Effector CD8-positive, alpha-beta T cell (primary cell): ENCODE measurements around the gene SEMA6A.

ENCODE experiments used
- DNase-seq: peaks from one replicate; lab custom pipeline; 2025; lab: John Stamatoyannopoulos, UW
- total RNA-seq, 4 experiments: gene quantifications; one replicate each; lab custom pipeline; 2026; lab: John Stamatoyannopoulos, UW

The SEMA6A gene, protein sequence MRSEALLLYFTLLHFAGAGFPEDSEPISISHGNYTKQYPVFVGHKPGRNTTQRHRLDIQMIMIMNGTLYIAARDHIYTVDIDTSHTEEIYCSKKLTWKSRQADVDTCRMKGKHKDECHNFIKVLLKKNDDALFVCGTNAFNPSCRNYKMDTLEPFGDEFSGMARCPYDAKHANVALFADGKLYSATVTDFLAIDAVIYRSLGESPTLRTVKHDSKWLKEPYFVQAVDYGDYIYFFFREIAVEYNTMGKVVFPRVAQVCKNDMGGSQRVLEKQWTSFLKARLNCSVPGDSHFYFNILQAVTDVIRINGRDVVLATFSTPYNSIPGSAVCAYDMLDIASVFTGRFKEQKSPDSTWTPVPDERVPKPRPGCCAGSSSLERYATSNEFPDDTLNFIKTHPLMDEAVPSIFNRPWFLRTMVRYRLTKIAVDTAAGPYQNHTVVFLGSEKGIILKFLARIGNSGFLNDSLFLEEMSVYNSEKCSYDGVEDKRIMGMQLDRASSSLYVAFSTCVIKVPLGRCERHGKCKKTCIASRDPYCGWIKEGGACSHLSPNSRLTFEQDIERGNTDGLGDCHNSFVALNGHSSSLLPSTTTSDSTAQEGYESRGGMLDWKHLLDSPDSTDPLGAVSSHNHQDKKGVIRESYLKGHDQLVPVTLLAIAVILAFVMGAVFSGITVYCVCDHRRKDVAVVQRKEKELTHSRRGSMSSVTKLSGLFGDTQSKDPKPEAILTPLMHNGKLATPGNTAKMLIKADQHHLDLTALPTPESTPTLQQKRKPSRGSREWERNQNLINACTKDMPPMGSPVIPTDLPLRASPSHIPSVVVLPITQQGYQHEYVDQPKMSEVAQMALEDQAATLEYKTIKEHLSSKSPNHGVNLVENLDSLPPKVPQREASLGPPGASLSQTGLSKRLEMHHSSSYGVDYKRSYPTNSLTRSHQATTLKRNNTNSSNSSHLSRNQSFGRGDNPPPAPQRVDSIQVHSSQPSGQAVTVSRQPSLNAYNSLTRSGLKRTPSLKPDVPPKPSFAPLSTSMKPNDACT
- 0 to 0.91 (median 0) reads per million in 4 experiments for total RNA-seq

DNA sequence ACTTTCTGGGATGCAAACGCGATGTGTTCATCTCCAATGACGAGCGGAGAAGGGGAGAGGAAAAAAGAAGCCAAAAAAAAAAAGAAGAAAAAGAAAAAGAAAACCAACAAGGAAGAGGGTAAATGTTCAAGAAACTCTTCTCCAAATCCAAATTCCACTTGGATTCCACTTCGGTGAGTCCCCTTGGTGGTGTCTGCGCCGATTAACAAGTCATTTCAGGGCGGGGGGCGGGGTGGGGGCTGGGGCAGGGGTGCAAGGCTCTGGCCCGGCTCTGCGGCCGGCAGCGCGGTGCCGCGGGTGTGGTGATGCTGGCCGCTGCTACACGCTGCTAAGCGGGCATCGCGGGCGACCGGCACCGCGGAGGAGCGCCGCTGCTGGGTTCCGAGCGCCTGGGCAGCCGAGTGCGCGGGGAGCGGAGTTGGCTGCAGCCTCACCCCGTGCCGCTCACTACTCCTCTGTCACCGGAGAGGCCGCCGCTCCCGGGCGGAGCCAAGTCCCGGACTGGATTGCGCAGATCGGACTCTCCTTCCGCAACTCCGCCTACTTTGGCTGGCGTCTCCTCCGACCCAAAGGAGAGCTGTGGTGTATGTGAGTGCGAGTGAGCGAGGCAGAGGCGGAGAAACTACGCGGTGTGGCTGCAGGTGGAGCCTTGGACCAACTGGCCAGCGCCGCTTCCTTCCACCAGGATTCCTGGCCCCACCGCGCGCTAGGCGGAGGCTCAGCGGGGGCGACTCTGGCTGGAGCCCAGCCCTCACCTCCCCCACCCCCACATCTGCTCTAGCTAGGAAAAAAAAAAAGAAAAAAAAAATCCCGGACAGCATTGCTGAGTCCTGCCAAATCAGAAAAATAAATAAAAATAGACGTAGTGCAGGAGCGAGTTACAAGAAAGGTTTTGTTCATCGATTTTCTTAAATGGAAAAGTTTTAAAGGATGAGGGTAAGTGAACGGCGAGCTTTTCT lies at the start of gene SEMA6A:
Gene SEMA6A, minus strand, starts transcription at position 457 of the 959 bp plus-strand sequence. CDS start 69,879 bp downstream, outside the sequence.
- no peak for DNase-seq

- DNase-seq: no peak
Observed at GRCh38 chr5:116622375-116623050, 47.9 kb upstream of the SEMA6A start.

- DNase-seq: no peak
Observed at GRCh38 chr5:116621599-116621998, 47.0 kb upstream of the SEMA6A start.

DNA sequence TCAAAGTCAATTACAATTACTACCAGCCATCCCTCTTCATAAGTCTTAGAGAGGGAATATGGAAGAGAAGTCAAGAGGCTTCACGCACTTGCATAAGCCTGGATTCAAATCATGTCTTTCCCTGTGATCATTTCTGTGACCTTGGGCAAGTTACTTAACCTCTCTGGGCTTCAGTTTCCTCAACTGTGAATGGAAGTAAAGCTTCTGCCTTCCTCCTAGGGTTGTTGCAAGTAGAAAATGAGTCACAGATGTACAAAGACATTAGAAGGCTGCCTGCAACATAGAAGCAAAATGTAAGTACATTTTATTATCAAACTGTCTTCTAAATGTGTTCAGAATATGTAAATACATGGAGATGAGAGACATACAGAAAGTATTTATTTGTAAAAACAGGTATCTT lies 42.3 kb upstream of the SEMA6A start:
- DNase-seq: no peak

DNA sequence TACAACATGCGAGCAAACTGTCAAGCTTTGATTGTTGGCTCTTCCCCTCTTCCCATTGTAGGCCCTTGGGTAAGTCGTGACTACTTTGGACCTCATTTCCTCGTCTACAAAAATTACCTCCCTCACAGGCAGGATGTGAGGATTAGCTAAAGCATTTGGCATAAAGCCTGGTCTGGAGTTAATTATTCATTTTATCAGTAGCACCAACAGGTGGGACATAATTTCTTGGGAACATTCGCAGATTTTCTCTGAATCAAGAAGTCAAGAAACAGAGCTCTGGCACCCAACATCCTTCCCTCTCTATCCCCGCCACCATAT lies 39.9 kb upstream of the SEMA6A start:
- no peak for DNase-seq

- no peak for DNase-seq
Observed at GRCh38 chr5:116613445-116613844, 38.8 kb upstream of the SEMA6A start.

DNA sequence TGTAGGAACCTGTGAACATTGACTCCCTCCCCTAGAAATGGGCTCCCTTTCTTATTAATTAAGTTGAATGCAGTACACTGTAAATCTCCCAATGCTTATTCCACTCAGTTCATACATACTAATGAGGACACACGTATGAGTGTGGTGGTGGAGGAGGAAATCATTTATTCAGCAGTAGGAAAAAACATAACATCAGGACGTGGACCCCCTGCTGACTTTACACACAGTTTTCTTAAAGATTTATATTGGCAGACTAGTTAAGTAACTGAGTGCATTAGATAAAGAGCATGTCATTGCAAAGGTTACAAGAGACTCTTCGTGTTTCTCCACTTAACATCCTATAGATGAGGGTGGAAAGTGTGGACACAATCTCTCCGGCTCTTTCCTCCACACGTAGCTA lies 37.8 kb upstream of the SEMA6A start:
- no peak for DNase-seq

DNA sequence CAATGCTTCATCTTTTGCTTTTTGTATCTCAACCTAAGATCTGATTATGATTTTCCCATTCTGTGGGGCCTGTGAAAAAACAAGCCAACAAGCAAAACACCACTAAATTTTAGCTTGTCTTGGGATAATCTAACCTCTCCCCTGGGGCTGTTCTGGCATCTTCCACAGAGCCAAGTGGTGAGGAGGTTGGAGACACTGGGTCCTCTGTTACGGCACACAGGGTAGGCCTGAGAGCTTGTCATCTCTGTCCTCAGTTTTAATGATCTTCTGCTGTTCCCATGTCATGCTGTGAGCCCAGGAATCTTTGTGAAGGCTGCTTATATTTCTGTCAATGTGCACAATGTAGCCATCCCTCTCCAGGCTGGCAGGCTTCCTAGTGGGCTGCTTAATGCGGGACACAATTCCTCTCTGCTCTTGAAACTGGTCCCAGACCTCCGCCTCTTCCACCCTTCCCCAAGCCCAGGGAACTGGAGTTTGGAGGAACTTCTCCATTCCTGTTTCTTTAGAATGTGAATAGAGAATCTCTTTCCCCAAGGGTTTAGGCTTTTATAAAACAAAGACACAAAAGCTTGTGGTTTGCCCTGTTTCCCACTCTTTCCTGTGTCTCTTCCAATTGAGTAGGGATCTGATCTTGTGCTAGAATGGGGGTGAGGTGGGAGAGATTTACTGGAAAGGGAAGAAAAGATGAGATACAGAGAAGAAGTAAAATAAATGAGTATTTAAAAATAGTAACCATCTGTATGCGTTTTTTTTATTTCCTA lies 30.9 kb upstream of the SEMA6A start:
- DNase-seq: no peak

GRCh38 chr5:116604805-116605204 lies 30.2 kb upstream of the SEMA6A start:
- DNase-seq: no peak

- DNase-seq: no peak
Observed at GRCh38 chr5:116600876-116601275, 26.3 kb upstream of the SEMA6A start.

- no peak for DNase-seq
Observed at GRCh38 chr5:116598911-116599310, 24.3 kb upstream of the SEMA6A start.

- no peak for DNase-seq
Observed at GRCh38 chr5:116595498-116595897, 20.9 kb upstream of the SEMA6A start.

DNA sequence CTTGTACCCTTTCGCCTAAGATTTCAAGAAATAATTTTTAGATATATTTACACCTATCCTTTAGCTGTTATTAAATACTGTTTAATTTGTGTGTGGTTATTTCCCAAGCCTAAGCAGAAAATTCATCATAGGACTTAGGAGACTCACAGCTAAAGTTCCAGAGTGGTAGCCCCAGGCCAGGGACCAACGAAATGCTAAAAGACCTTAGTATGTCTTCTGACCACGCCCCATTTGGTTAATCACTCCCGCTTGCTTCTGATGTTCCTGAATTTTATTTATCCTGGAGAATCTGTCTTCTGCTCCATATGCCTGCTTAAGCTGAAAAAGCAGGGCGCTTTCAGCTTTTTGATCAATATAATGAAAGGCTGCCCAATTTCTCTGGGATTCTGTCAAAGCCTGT lies 18.7 kb upstream of the SEMA6A start:
- no peak for DNase-seq

- no peak for DNase-seq
Observed at GRCh38 chr5:116585227-116585626, 10.6 kb upstream of the SEMA6A start.

DNA sequence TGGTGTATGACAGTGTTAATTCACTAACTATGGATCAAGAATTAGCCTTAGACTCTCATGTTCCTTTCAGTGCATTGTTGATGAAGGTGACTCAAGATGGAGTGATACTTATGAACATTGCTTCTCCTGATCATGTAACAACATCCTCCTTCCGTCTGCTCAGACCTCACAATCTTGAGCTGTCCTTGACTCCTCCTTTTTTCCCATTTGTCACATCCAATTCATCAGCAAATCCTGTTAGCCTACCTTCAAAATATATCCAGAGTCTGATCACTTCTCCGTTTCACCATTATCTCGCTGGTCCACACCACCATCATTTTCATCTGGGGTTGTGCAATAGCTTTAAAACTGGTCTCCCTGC lies 9.2 kb upstream of the SEMA6A start:
- DNase-seq: no peak

GRCh38 chr5:116583085-116583861 lies 8.7 kb upstream of the SEMA6A start:
- DNase-seq: no peak

DNA sequence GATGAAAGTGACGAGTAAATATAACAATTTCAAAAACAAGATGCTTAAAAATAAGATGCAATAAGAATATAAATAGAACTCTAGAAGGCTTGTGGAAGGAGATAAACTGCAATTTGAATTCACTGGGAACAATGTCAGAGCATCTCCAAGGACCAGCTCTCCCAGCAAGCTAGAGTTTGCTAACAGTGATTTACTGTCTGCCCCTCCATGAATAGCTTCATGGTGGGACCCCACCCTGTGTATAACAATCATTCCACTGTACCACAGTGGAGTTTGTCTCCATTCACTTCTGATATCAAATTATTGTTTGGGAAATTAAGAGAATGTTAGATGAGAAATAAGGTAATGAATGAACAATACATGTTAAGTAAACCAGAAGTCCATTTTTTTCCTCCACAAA lies 7.3 kb upstream of the SEMA6A start:
- no peak for DNase-seq

- no peak for DNase-seq
Observed at GRCh38 chr5:116579144-116579543, 4.5 kb upstream of the SEMA6A start.

DNA sequence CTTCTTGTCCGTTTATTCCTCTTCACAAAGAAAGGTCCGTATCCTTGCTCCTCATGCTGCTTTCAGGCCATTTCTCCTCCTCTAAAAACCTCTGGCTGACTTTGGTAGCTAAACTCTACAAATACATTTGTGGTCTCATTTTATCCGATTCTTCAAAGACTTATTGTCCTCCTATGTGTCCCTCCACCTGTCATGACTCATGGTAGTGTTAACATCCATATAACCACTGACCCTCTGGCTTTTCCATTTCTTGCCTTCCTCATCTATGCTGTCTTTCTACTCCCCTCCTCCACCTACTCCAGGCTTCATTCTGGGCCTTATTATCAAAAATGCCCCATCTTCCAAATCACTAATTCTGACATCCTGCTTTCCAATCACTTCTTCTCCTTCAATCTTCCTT lies 4.1 kb upstream of the SEMA6A start:
- no peak for DNase-seq
